Measurements from ENCODE around the gene KCNAB3. TPM values are rescaled to one million over a fixed set of nuclear protein-coding genes. Genes with fewer than 3 reads are reported as not detected.

Gene KCNAB3
- 10 to 100 TPM in 2 of 4 donors, 1 to 10 TPM in 1, not detected in 1; 3.4 to 32.7 (median 19.5) TPM for total RNA-seq

DNA sequence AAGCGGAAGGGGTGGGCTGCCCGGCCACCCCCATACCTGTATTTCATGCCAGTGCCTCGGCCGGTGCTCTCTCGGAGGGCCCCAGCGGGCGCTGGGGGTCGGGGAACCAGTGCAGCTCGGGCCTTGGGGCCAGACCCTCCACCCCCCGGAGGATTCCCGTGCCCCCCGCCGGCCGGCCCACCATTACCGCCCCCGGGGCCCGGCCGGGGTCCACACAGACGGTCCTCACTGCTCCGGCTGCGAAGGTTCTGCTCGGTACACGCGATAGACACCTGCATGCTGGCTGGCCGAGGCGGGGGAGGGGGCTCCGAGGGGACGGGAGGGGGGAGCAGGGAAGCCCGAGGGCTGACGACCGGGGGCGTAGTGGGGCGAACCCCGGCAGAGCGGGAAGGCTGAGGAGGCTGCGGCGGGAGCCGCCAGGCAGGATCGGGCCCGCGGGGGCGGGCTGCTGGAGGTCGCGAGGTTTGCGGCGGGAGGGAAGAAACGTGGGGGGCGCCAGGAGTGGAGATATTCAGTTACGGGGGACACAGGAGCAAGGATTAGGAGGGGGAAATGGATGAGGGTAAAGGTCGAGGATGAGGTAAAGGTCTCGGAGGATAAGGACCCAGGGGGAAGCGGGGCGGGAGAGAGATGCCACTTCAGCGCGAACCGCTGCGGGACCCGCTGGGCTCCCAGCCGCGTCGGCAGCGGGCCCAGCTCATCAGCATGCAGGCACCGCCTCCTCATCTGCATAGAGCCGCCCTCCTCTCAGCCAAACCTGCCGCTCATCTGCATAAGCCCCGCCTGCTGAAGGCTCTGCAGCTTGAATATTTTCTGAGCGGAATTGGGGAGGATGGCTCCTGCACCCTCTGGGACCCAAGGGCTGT lies at the start of gene KCNAB3:
Gene KCNAB3 (minus strand): TSS at position 699 of the 866 bp plus-strand sequence. CDS start 421 bp downstream, at position 278.
- H3K4me1 ChIP-seq: peaks cover 0 to 17% of the 10 kb centered on the region in 2 donors
- no peaks in the 10 kb centered on the region for H3K36me3 ChIP-seq
- H3K27ac ChIP-seq: peak within 1 kb of the TSS; percentile 18 to 68
- H3K4me3 ChIP-seq: peak within 1 kb of the TSS; percentile 33 to 39
- no peaks in the 10 kb centered on the region for H3K27me3 ChIP-seq
- intact Hi-C loops (cut with DNase I; ENCODE audit: low total_unique reads): no loop called here
- peak in 1 of 2 donors; percentile 44 for TF ChIP-seq POLR2A (IDR thresholded peaks at IDR 0.05)
- TF ChIP-seq, protein P1, sequence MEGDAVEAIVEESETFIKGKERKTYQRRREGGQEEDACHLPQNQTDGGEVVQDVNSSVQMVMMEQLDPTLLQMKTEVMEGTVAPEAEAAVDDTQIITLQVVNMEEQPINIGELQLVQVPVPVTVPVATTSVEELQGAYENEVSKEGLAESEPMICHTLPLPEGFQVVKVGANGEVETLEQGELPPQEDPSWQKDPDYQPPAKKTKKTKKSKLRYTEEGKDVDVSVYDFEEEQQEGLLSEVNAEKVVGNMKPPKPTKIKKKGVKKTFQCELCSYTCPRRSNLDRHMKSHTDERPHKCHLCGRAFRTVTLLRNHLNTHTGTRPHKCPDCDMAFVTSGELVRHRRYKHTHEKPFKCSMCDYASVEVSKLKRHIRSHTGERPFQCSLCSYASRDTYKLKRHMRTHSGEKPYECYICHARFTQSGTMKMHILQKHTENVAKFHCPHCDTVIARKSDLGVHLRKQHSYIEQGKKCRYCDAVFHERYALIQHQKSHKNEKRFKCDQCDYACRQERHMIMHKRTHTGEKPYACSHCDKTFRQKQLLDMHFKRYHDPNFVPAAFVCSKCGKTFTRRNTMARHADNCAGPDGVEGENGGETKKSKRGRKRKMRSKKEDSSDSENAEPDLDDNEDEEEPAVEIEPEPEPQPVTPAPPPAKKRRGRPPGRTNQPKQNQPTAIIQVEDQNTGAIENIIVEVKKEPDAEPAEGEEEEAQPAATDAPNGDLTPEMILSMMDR (IDR thresholded peaks at IDR 0.05): no peak
- DNase-seq: peak; percentile 71 to 82
- H3K9me3 ChIP-seq: no peaks in the 10 kb centered on the region

DNA sequence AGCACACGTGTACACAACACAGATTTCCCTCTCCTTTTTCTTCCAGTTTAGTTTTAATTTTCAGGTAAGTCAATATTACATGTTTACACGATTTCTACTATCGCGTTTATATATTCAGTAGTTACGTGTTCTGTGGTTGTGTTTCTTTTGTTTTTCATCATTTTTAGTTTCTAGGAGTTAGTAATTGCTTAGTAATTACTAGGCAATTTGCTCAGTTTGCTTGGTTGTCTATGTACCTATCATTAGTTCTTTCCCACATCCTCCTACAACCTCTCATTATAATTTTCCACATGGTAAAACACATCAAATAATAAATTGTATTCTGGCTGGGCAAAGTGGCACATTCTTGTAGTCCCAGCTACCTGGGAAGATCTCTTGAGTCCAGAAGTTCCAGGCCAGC lies 48.1 kb upstream of the KCNAB3 start:
- DNase-seq: no peak
- TF ChIP-seq, protein P1 (IDR thresholded peaks at IDR 0.05): no peak
- no peak for TF ChIP-seq POLR2A (IDR thresholded peaks at IDR 0.05)
- no peak overlapping the region for H3K4me3 ChIP-seq
- no peaks in the 10 kb centered on the region for H3K4me1 ChIP-seq
- intact Hi-C loops (cut with DNase I; ENCODE audit: low total_unique reads): no loop called here
- no peak overlapping the region for H3K27ac ChIP-seq
- H3K36me3 ChIP-seq: no peaks in the 10 kb centered on the region
- no peaks in the 10 kb centered on the region for H3K27me3 ChIP-seq
- no peaks in the 10 kb centered on the region for H3K9me3 ChIP-seq

DNA sequence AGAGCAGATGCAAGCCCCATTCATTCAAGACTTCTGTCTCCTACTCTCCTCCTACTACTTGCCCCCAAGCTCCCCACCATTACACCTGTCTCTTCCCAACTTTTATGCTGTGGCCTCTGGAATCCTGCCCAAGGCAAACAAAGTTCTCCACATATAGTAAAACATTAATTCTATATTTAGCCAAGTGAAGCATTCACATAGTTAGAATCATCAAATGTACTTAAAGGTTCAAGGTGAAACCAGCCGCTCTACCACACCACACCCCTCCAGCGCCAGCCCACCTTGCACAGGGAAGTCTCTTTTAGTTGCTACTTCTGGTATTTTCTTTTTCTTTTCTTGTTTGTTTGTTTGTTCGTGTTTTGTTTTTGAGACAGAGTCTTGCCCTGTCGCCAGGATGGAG lies 47.4 kb upstream of the KCNAB3 start:
- intact Hi-C loops (cut with DNase I; ENCODE audit: low total_unique reads): no loop called here
- no peak for DNase-seq
- no peaks in the 10 kb centered on the region for H3K36me3 ChIP-seq
- H3K4me3 ChIP-seq: no peak overlapping the region
- H3K4me1 ChIP-seq: no peaks in the 10 kb centered on the region
- no peaks in the 10 kb centered on the region for H3K27me3 ChIP-seq
- no peak for TF ChIP-seq POLR2A (IDR thresholded peaks at IDR 0.05)
- TF ChIP-seq, protein P1 (IDR thresholded peaks at IDR 0.05): no peak
- no peaks in the 10 kb centered on the region for H3K9me3 ChIP-seq
- no peak overlapping the region for H3K27ac ChIP-seq

DNA sequence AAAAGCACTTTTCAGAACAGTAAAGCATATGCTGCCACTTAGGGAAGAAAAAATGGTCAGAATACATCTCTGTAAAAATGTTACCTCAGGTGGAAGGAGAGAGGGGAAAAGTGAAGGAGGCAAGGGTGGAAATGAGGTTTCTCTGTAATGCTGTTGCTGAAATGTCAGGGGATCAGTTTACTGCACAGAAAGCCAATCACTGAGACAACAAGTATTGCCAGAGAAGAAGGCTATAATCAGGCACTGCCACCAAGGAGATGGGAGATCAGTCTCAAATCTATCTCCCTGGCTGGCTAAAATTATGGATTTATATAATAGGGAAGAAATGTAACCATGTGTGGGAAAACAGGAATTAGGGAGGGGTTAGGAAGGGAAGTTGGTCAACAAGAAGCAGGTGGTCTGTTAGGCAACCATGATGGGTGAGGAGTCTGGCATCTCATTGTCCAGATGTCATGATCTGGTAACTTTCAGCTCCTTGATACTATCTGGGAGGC lies 45.0 kb upstream of the KCNAB3 start:
- H3K4me1 ChIP-seq: no peaks in the 10 kb centered on the region
- no peaks in the 10 kb centered on the region for H3K9me3 ChIP-seq
- no peak for TF ChIP-seq POLR2A (IDR thresholded peaks at IDR 0.05)
- TF ChIP-seq, protein P1 (IDR thresholded peaks at IDR 0.05): no peak
- no peaks in the 10 kb centered on the region for H3K27me3 ChIP-seq
- H3K36me3 ChIP-seq: no peaks in the 10 kb centered on the region
- intact Hi-C loops (cut with DNase I; ENCODE audit: low total_unique reads): no loop called here
- no peak overlapping the region for H3K27ac ChIP-seq
- H3K4me3 ChIP-seq: no peak overlapping the region
- DNase-seq: no peak

DNA sequence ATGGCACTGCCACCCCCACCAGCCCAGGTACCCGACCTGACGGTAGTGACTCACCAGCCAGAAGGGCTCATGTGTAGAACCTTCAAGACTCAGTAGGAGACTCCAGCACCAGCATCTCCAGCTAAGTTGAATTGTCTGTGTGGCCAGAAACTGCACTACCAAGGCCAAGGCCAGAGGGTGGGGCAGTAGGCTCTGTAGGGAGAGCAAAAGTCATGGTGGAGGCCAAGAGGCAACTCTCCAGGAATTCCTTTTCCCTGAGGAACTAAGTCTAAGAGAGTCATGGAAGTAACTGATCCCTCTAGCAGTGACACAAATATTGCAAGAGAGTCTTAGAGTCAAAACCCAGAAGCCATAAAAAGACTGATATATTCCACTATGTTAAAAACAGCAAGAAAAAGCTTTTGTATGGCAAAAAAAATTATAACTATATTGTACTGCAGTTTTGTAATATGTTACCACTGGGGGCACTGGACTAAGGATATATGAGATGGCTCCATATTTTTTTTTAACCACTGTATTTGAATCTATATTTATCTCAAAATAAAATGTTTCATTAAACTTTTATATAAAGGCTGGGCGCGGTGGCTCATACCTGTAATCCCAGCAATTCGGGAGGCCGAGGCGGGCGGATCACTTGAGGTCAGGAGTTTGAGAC lies 42.6 kb upstream of the KCNAB3 start:
- H3K4me3 ChIP-seq: no peak overlapping the region
- H3K9me3 ChIP-seq: no peaks in the 10 kb centered on the region
- no peak overlapping the region for H3K27ac ChIP-seq
- TF ChIP-seq, protein P1 (IDR thresholded peaks at IDR 0.05): no peak
- no peak for TF ChIP-seq POLR2A (IDR thresholded peaks at IDR 0.05)
- no peak for DNase-seq
- no peaks in the 10 kb centered on the region for H3K27me3 ChIP-seq
- intact Hi-C loops (cut with DNase I; ENCODE audit: low total_unique reads): no loop called here
- no peaks in the 10 kb centered on the region for H3K4me1 ChIP-seq
- H3K36me3 ChIP-seq: no peaks in the 10 kb centered on the region
